HG03439 (cell line): Measurements from ENCODE around the gene STAM.
A peak's percentile ranks its signal among the peaks of the same experiment; 100 is the strongest.
"Not testable (repeated sequence)": the region's sequence is repeated elsewhere in the genome, so short reads cannot be mapped to it uniquely, and the experiment has no call there.

Experiments
- ATAC-seq: cut with Tn5 transposase; IDR thresholded peaks from one replicate; pipeline ENCODE4 v1.9.1; 2021; ENCODE audit warnings: mild to moderate bottlenecking, moderate library complexity; ENCODE audit not compliant: unreplicated experiment

STAM gene

GRCh38 chr10:17722317-17723014 is 78.5 kb downstream of the STAM start:
- not testable (repeated sequence) for ATAC-seq

DNA sequence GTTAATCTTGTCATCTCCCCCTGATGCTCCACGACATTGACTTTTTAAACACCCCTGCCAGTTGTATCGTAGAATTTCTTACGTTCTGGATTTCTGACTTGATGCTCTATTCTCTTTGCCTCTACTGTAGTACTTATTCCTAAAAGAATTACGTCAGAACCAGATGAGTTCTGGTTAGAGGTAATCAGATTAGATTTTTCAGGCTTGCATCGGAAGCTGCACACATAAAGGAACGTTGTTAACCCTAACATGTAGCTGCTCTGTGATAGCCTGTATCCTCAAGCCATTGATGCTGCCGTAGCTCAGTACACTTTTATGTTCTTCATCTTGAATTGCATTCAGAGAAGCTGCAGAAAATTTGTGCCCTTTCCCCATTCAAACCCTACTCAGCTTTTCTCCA is 81.8 kb downstream of the STAM start:
- no peak for ATAC-seq

- ATAC-seq: no peak
These were observed 85.7 kb downstream of the STAM start for GRCh38 chr10:17729630-17730029.

DNA sequence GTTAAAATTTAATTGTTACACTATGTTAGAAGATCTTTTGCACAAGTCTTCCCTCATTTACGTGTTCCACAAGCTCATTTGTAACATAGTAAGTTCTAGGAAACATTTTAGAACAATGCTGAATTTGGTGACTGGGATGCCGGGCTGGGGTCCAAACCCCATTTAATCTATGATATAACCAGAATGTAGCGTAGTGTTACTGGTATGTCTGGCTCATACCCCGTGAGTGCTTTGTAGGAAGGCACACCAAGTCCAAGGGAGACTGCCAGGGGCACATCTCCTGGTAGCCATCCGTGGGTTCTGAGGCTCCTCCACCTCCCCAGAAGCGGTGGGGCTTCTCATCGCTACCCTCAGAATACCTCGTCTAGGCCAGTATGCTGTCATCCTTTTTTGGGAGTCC is 86.7 kb downstream of the STAM start:
- no peak for ATAC-seq

- ATAC-seq: no peak
These were observed 87.5 kb downstream of the STAM start for GRCh38 chr10:17731331-17732020.

- no peak for ATAC-seq
These were observed 89.7 kb downstream of the STAM start for GRCh38 chr10:17733620-17734019.

DNA sequence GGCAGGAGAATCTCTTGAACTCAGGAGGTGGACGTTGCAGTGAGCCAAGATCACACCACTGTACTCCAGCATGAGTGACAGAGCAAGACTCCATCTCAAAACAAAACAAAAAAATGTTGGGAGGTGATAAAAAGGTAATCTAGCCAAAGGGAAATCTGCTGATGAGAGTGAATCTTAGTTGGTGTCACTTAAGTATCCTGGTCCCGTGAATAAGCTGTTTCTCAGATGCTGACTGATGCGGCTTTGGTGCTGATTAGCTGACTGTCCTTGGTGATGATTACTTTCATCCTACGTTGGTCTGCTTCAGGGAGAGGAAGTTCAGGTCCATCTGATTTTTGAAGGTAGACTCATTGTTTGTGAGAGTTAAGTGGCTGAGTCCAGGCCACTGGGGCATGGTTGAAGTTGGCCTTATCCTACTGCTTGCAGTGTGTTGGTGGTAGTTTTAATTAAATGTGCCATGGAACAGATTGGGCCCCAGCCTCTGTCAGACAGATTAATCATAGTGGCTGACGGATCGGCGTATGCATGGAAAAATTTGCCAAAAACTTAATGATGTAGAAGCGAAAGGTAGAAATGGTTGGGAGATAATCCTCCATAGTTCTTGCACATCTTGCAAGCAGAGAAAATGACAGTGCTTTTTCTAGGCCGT is 90.6 kb downstream of the STAM start:
- no peak for ATAC-seq

DNA sequence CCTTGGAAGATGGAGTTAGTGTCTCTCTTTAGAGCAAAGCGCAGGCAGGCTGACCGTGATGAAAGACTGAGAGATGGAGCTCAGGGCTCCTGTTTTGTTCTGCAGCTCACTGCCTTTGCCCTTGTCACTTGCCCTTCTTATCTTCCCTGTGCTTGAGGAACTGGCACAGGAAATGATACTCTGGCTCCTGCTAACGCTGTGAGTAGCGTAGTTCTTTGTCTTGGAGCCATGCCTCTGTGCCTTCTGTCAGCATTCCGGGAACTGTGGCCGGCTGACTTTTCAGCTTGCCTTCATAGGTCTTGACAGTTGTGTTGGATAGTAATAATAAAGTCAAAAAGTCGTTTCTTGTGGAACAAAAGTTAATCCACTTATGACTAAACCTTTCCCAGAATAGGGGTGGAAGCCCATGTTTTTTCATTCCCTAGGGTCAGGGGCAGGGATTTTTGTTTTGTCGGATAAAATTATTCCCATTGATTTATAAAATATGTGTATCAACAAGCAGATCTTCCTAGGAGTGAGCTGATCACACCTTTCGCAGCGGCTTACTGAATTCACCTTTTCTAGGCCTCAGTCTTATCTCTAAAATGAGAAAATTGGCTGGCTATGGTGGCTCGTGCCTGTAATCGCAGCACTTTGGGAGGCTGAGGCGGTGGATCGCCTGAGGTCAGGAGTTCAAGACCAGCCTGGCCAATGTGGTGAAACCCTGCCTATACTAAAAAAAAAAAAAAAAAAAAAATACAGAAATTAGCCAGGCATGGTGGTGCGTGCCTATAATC is 91.4 kb downstream of the STAM start:
- ATAC-seq: no peak

DNA sequence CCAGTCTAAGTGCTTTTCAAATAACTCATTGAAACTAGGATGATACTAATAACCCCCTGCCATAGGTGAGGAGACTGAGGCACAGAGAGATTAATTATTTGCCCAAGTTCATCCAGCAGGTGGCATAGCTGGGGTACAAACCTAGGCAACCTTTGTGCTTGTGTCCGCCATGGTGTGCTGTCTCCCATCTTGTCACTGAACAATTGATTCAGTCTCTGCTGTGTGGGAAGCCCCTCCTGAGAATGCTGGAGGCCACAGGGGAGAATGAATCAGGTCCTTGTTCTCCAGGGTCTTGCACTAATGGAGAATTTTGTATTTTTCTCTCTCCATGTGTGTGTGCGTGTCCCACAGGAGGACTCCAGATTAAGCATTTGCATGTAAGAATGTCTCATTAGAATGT is 92.3 kb downstream of the STAM start:
- no peak for ATAC-seq

GRCh38 chr10:17737027-17737965 is 93.3 kb downstream of the STAM start:
- ATAC-seq: no peak

DNA sequence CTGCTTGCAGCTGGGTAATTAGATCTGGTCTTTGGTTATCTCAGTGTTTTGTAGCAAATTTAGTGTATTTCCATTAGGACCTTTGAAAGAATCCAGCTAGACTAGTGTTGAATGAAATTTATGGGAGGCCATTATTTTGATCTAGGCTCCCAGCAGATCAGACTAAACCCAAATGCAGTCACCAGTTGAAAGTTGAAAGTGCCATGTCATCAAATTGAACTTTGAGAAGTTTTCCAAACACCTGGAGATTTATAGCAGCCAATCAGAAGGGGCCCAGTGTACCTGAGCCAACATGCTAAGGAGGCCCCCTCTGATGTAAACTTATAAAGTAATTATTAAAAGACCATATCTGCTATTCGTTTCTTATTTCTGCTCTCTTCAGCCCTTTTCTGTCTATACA is 96.7 kb downstream of the STAM start:
- no peak for ATAC-seq

GRCh38 chr10:17742918-17743317 is 99.0 kb downstream of the STAM start:
- ATAC-seq: no peak

GRCh38 chr10:17743437-17743836 is 99.5 kb downstream of the STAM start:
- no peak for ATAC-seq

DNA sequence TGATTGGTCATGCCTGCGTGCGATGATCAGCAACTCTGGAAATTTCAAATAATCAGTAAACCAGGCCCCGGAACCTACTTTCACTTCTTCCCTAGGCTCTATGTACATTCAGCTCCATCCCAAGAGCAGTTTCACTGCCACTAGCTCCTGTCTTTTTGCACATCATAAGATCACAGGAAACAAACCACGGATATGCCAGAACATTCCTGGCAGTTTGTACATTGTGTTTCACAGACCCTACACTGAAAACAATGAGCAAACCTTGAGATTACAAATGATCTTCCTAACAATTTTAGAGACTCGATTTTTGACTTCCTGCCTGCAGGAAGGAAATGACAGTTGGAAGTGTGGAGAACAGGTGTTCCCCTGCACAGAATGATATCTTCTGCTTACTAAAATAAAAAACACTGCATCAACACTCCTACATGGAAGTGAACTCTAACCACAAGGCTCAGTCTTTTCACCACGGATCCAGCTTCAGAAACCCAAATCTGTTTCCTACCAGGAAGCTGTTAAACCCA is 100.5 kb downstream of the STAM start:
- no peak for ATAC-seq

- ATAC-seq: no peak
These were observed 104.1 kb downstream of the STAM start for GRCh38 chr10:17747883-17748550.

GRCh38 chr10:17749890-17750289 is 105.9 kb downstream of the STAM start:
- no peak for ATAC-seq

DNA sequence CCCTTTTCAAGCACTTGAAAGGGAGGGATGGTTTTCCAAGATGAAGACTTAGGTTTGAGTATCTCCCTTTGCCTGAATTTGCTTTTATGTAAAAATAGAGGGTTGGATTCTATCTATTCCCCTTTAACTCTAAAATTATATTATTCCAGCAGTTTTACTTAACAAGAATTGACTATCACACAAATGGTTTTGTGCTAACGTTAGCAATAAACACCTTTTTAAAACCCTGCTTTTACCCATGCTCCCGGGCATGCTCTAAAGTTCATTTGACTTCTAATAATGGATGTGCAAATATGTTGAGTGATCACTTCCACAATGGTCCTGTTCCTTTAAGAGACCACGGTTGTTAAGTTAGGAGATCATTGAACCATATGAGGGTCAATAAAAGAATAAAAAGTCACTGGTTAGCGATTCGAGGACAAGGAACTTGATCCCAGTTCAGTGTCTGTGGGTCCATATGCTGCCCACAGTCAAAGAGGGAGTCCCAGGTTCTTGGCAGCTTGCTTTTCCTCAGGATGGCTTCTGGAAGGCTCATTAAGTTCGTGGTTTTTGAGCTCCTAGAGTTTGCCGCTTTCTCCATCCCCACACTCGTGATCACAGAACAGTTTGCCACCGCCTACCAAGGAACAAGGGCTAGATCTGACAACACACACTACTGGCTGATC is 108.0 kb downstream of the STAM start, which contains the start of gene TMEM236:
TSS of gene TMEM236 (plus strand) at position 421 of the 665 bp plus-strand sequence. CDS start at position 516, 95 bp downstream.
- no peak for ATAC-seq

- ATAC-seq: peak; percentile 94
These were observed 112.7 kb downstream of the STAM start for GRCh38 chr10:17756557-17757217.
